GM19193 (cell line): ENCODE results near the gene SORBS2.

Source experiments
- POLR2A ChIP-seq: IDR thresholded peaks from 4 replicates; pipeline ENCODE4 v1.6.1; 2011; ENCODE audit not compliant: insufficient read depth, insufficient read length; ENCODE audit errors: extremely low read depth

Gene SORBS2, protein sequence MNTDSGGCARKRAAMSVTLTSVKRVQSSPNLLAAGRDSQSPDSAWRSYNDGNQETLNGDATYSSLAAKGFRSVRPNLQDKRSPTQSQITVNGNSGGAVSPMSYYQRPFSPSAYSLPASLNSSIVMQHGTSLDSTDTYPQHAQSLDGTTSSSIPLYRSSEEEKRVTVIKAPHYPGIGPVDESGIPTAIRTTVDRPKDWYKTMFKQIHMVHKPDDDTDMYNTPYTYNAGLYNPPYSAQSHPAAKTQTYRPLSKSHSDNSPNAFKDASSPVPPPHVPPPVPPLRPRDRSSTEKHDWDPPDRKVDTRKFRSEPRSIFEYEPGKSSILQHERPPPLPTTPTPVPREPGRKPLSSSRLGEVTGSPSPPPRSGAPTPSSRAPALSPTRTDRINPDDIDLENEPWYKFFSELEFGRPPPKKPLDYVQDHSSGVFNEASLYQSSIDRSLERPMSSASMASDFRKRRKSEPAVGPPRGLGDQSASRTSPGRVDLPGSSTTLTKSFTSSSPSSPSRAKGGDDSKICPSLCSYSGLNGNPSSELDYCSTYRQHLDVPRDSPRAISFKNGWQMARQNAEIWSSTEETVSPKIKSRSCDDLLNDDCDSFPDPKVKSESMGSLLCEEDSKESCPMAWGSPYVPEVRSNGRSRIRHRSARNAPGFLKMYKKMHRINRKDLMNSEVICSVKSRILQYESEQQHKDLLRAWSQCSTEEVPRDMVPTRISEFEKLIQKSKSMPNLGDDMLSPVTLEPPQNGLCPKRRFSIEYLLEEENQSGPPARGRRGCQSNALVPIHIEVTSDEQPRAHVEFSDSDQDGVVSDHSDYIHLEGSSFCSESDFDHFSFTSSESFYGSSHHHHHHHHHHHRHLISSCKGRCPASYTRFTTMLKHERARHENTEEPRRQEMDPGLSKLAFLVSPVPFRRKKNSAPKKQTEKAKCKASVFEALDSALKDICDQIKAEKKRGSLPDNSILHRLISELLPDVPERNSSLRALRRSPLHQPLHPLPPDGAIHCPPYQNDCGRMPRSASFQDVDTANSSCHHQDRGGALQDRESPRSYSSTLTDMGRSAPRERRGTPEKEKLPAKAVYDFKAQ (N-terminal part only)

DNA sequence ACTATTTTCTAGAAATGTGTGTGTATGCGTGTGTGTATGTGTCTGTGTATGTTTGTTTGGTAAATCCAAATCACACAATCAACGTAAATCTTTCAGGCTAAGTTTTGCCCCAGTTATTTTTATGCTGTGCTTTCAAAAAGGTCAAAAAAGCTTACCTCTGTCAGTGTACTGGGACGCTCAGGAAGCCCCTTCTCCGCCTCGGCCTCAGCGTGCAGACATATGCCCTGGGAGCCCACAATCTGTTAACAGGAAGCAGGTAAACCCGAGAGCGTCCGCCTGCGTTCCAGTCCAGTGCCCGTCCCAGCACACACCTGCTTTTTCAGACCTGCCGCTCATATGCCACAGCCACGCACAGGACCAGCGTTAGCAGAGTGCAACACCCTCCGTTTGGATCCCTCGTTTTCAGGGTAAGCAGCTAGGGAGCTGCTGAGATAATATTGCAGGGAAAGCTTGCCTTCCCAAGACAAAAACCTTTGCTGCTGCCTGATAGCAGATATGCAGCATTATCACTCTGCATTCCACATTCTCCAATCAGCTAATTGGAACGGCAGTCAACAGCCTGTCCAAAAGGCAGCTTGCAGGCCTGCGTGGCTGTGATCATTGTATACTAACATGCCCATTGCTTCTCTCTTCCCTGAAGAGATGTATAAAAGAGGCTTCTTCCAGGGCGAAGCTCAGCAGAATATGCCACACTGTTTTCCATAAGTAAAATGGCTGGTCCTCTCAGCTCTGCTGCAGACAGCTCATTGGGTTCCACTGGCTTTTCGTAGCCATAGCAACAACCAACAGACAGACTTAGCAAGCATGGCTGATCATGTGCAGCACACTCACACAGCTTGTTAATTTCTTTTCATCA is at the start of gene SORBS2:
Gene SORBS2 (minus strand): TSS at position 686 of the 856 bp plus-strand sequence. CDS start 121,623 bp downstream, outside the sequence.
- peak; percentile 57 for TF ChIP-seq POLR2A

DNA sequence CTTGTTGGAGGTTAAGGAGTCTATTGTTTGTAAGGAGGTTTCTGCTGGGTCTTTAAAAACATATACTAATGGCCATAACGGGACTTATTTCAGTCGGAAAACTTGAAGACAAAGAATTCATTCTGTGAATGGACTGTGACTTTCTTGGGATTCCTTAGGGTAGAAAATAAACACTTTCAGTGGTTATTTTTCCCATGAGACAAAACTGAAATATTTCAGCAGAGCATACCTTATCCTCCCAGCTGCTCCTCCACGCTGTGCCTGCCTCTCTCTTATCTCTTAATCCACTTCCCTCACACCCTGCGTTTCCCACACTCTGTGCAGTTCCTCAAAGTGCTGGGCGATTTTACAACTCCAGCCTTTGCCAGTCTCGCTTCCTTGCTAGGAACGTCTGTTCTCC is 47.1 kb upstream of the SORBS2 start:
- TF ChIP-seq POLR2A = no peak

DNA sequence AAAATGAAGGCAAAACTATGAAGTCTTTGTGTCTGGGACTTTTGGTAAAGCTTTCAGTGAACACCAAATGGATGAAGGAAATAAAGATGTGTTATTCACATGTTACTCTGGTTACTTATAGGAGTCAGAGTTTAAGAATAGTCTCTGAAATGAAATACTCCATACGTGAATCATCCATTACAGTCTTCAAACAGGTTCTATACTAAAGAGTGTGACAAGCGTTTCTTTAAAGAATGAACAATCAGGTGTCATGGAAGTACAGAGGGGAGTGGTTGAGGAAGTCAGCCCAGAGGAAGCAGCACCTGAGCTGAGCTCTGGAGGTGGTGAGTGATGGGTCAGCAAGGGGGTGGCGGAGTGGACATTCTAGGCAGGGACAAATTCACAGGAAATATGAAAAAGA is 41.8 kb upstream of the SORBS2 start:
- no peak for TF ChIP-seq POLR2A

DNA sequence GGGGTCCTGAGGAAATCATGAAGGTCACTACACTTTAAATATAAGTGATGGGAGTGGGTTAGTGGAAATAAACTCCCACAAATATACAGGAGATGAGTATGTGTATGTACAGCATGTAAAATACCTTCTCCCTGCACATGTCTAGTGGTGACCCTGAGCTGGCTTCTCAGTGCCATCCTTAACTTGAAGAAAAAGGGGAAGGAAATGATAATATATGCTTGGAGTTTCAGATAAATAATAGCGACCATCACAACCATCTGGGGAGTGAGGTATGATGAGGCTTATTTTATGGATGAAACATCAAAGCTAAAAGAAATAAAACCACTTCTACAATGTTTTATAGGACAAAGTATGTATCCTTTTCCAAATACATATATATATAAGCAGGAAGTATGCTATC is 41.0 kb upstream of the SORBS2 start:
- TF ChIP-seq POLR2A = no peak

DNA sequence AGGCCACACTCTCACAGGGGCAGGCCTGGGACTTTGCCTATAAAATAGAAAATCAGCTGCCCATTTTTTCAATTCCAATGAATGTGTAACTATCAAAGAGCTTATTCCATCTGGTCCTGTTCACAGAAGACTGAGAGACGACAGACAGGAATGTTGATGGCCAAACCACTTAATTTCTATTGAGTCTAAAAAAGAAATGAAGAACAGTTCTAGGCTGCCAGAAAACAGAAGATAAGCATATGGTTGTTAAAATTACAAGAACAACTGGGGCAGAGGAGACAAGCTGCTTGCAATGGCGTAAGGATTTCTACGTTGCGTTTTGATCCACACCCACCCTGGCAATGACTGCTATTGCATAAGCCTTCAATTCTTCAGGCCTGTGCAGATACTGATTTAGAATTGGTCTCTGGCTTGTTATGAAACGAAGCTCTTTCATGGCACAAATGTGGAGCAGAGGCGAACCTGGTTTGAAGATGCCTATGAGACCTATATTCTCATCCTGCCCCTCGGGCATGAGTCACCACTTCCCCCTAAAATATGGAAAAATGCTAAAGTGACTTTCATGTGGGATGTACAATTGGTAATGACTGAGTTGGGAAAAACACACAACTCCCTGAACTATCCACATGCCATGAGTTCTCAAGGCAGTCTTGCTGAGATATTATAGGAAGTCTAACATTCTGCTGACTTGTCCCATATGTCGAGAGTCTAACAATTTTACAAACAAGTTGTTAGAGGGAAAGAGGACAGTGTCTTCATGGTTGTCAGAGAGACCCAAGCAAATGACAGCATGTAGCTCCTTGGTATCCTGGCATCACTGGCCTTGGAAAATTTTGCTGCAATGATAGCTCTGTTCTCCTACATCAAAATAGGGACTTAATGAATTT is 37.9 kb upstream of the SORBS2 start:
- no peak for TF ChIP-seq POLR2A

DNA sequence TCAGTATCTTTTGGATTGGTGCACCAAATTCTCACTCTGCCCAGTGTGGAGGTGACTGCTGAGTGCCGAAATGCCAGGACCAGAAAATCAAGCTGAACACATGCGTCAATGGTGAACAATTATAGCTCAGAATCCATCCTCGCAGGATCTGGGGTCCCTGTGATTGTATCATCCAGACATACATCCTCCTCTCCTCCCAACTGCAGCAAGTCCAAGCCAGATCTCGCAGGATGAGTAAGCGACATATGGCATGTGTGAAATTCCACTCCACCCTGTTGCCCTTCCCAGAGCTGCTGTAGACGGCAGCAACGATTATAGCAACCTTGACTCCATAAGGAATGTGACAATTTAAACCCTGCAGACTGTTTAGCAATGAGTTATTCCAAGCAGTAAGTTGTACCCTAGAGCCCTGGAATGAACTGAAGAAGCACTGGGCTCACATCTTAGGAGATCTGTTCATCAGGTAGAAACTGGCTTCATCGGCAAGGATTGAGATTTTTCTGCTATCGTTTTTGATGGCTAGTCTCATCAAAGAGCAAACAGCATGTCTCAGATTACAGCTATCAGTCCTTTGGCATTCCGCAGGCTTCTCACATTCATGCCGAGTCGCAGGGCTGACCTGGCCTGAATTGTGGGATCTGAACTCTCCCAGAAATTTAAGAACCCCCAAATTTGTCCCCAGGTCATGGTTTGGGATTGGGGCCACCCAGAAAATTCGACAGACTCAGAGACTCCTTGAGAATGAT is 35.5 kb upstream of the SORBS2 start:
- no peak for TF ChIP-seq POLR2A

DNA sequence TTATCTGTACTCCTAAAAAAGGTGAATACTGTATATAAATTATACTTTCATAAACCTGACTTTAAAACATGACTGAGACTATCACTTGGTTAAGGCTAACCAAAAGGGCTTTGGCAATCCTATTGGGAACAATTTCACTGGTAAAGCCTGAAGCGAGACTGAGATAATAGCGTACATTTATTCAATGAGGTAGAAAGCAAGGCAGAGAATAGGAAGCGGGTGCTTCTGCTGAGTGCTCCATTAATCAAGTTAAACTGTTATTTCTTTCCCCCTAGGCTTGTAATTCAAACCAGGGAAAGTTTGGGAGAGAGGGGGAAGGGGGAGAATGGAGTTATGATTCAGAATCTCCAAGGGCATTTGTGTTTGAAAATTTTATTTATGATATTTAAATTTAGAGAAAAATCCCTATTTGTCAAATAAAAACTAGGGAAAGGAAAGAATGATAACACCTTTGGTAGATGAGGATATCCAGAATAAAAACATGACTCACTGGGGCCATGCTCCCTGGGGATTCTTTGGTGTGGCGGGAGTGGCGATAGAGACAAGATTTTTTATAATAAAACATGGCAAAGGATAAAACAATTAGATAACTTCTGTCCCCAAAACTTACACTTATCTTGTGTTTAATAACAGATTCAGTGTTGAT is 34.6 kb upstream of the SORBS2 start:
- TF ChIP-seq POLR2A = no peak

DNA sequence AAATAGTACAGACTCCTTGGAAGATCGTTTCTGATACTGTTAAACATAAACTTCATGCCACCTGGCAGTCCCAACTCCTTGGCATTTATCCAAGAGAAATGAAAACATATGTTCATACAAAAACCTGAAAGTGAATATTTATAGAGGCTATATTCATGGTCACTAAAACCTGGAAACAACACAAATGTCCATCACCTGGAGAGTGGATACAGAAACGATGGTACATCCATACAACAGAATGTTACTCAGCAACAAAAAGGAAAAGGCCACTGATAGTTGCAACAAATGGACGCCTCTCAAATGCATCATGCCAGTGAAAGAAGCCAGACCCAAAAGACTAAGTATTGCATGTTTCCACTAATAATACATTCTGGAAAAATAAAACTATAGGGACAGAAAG is 34.0 kb upstream of the SORBS2 start:
- no peak for TF ChIP-seq POLR2A

DNA sequence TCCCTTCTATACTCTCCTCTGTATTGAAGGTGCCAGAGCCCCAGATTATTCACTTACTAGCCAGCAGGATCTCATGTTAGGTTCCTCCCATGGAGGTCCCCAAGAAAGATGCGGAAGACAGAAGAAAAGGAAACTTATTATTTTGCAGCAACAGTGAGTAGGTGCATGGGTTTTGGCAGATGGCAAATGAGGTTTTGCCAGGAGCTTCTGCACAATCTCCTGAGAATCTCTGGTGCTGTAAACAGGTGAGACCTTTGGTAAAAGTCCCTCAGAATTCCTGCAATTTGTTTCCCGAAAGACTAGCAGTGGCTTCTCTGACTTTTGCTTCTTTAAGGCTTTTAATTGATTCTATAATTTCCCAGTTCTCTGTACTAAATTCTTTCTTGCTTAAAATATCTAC is 29.5 kb upstream of the SORBS2 start:
- TF ChIP-seq POLR2A = no peak

DNA sequence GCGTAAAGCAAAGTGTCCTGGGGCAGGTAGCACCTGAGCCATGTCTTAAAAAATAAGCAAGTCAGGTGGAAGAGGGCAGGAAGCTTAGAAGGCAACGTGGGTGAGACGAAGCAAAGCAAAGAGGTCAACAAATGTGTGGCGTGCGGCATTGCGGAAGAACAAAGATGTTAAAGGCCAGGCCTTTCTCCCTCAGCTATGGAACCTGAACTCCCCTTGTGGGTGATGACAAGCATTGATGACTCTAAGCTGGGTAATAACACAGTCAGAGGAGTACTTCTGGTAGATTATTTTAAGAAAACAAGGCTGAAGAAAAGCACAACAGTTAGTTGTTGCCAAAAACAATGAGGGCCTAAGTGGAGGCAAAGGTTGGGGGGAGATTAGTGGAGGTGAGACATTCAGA is 29.0 kb upstream of the SORBS2 start:
- TF ChIP-seq POLR2A = no peak

DNA sequence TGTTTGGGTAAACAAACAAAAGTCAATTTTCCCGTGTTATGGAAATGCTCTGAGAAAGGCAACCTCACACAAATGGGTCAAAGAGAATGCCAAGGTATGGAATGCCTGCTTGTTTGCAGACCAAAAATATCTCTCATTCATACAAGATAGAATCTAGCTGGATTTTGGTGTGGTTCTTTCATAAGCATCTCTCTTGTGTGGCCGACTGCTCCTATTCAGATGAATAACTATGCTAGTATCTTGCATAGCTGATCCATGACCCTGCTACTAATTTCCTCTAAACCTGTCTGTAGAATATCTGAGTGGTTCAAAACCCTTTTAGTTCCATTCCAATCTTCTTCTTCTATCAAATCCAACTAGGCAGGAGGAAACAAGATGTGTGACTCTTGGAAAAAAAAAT is 28.2 kb upstream of the SORBS2 start:
- TF ChIP-seq POLR2A = no peak

DNA sequence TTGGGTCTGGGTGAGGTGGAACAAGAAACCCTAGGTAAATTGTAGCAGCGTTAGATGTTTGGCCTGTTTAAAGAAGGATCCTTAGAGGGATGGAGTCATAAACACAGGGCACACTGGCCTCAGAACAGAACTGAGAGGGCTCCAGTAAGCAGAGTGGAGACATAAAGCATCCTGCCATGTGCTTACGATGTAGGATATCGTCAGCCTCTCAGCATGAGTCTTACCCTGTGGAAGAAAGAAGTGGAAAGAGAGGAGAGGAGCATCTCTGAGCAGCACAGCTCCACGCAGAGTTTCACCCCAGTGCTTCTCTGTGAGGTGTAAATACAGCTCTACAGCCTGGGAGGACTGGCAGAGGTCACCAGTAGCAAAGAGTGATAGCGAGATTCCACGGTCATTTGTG is 27.8 kb upstream of the SORBS2 start:
- TF ChIP-seq POLR2A = no peak
